Stimulated activated CD8-positive, alpha-beta memory T cell treated with anti-CD3 and anti-CD28 coated beads, Interleukin-15, amount 100 ng/mL, for 4 hours (primary cell): ENCODE data around the gene FARP2.
A peak's percentile ranks its signal among the peaks of the same experiment; 100 is the strongest.

Experiments used
- DNase-seq, 2 donors: peaks; one replicate each; pipeline ENCODE4 v3.0.0-alpha.2; 2020; ENCODE audit warnings: low read depth in 2 of 2

The FARP2 gene

GRCh38 chr2:241323778-241324177 lies 32.3 kb upstream of the FARP2 start:
- DNase-seq, result no peak

- DNase-seq, result no peak
These were observed 31.3 kb upstream of the FARP2 start for GRCh38 chr2:241324775-241325174.

GRCh38 chr2:241325257-241325656 lies 30.8 kb upstream of the FARP2 start:
- no peak for DNase-seq

- no peak for DNase-seq
These were observed 26.1 kb upstream of the FARP2 start for GRCh38 chr2:241329669-241330615.

GRCh38 chr2:241330616-241330981 lies 25.5 kb upstream of the FARP2 start:
- no peak for DNase-seq

- no peak for DNase-seq
These were observed 21.3 kb upstream of the FARP2 start for GRCh38 chr2:241334813-241335212.

GRCh38 chr2:241339839-241340630 lies 16.1 kb upstream of the FARP2 start:
- no peak for DNase-seq

- no peak for DNase-seq
These were observed 15.4 kb upstream of the FARP2 start for GRCh38 chr2:241340631-241341163.

- no peak for DNase-seq
These were observed 11.0 kb upstream of the FARP2 start for GRCh38 chr2:241344925-241345651.

- DNase-seq, result no peak
These were observed 6.1 kb upstream of the FARP2 start for GRCh38 chr2:241349941-241350340.

GRCh38 chr2:241350530-241350877 lies 5.6 kb upstream of the FARP2 start:
- DNase-seq, result no peak

GRCh38 chr2:241350878-241351639 lies 5.0 kb upstream of the FARP2 start:
- no peak for DNase-seq

GRCh38 chr2:241351640-241352031 lies 4.4 kb upstream of the FARP2 start:
- no peak for DNase-seq

- no peak for DNase-seq
These were observed 3.9 kb upstream of the FARP2 start for GRCh38 chr2:241352227-241352626.

GRCh38 chr2:241354668-241355658 lies 1.1 kb upstream of the FARP2 start:
- DNase-seq, result peak; percentile 26 to 47

- DNase-seq, result no peak
These were observed 781 bp downstream of the FARP2 start for GRCh38 chr2:241356871-241357260.

- DNase-seq, result no peak
These were observed 1.4 kb downstream of the FARP2 start for GRCh38 chr2:241357531-241357930.

GRCh38 chr2:241358470-241358869 lies 2.4 kb downstream of the FARP2 start:
- DNase-seq, result no peak

- DNase-seq, result no peak
These were observed 3.5 kb downstream of the FARP2 start for GRCh38 chr2:241359481-241360045.

GRCh38 chr2:241363426-241363825 lies 7.3 kb downstream of the FARP2 start:
- no peak for DNase-seq
